GM12864 (cell line): Measurements from ENCODE around the gene PIGR.
A peak's percentile ranks its signal among the peaks of the same experiment; 100 is the strongest.

Experiments used
- DNase-seq: peaks from one replicate; pipeline ENCODE4 v3.0.0-alpha.2; 2011; ENCODE audit warnings: low read depth
- H3K4me3 ChIP-seq: 2 replicates; pipeline ENCODE4 v1.5.1; 2011; ENCODE audit warnings: mild to moderate bottlenecking, low read depth, low read length, control low read depth
- CTCF ChIP-seq: IDR thresholded peaks from 2 replicates; pipeline ENCODE4 v1.5.1; 2011; ENCODE audit warnings: low read depth, mild to moderate bottlenecking, moderate library complexity, low read length, control low read depth, inconsistent platforms; ENCODE audit errors: missing control alignments

Gene PIGR

DNA sequence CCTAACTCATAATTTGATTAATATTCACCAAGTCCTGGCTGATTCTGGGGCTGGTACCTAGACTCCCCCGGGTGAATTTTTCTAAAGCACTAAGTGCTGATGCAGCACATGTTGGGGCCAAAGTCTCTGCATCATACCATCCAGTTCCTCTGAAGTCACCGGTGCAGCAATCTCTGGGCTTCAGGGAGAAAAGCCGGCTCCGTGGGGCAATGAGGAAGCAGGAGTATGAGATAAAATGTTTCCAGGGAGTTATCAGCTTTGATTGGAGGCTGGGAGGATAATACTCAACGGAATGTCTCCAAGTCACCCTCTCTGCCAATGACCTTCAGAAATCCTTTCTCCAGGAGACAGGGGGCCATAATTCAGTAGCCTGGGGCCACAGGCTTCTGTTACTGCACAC lies 22.8 kb upstream of the PIGR start:
- no peak for DNase-seq
- no peak for TF ChIP-seq CTCF
- H3K4me3 ChIP-seq, result no peak overlapping the region

DNA sequence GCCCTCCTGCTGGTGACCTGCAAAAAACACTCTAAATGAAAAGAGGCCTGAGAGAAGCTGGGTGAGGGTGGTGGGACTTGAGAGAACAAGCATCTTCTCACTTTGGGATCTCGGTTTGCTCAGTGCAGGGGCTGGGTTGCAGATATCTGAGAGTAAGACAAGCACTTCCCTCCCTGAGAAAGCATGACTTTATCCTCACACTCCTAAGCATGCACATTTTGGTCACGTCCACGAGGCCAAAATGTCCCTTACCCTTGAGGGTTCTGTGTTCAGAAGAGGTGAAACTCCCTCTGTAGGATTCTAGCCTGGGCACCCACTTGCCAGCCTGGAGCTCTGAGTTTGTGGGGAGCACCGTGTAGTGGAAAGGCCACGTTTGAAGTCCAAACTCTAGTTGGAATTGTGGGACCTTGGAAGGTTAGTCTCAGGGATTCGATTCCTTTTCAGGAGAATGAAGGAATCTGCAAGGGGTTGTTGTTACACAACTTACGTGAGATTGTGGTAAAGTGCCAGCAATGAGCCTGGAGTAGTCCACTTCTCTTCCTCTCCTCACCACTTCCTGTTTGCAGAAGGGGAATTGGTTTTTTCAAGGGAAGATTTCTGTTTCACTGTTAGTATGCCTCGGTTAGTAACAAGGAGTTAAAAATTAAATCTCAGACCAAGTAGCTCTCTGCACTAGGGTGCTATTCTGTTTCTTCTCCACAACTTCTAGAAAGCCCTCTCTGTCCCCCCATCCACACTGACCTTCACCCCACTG lies 21.0 kb upstream of the PIGR start:
- no peak overlapping the region for H3K4me3 ChIP-seq
- TF ChIP-seq CTCF, result no peak
- DNase-seq, result peak; percentile 26

DNA sequence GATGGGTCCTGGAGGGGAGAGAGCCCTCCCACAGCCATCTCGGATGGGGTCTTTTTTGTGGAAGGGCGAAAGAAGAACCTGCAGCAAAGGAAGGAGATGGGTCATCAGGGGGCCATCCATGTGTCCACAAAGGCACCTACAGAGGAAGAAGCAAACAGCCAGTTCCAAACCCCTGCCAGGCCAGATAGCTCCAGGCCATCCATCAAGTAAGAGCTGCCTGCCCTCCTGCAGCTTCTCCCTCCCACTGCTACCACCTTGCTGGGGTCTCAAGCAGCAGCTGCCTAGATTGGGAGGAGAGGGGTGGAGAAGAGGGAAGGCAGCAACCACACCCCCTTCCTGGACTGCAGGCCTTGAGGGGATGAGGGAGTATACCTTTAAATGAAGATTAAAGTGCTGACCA lies 19.5 kb upstream of the PIGR start:
- H3K4me3 ChIP-seq, result no peak overlapping the region
- TF ChIP-seq CTCF, result no peak
- no peak for DNase-seq

GRCh38 chr1:206963740-206964139 lies 17.5 kb upstream of the PIGR start:
- no peak for DNase-seq
- no peak overlapping the region for H3K4me3 ChIP-seq
- TF ChIP-seq CTCF, result no peak

DNA sequence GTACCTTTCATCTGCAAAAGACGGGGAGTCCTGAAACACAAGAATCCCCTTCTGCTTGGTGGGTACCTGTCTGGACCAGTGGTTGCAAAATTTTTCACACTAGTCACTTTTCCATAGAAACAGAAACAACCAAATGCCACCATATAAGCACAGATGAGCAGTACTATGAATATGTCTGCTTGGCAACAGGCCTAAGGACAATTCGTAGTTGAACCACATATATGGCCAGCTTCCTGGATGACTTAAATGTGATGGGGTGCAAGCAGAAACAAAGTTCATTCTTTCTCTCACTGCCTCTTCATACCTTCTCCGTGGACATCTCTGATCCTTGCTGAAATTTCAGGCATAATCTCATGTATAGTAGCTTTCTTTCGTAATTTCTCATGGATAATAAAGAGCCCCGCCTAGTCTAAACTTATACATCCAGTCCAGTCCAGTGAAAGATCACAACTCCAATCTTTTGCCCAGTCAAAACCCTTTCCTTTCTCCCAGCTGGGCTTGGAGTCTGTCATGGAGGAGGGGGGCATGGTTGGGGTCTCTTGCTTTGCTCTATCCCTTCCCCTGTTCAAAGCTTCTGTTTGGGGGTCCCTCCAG lies 16.9 kb upstream of the PIGR start:
- H3K4me3 ChIP-seq, result no peak overlapping the region
- TF ChIP-seq CTCF, result no peak
- DNase-seq, result no peak

DNA sequence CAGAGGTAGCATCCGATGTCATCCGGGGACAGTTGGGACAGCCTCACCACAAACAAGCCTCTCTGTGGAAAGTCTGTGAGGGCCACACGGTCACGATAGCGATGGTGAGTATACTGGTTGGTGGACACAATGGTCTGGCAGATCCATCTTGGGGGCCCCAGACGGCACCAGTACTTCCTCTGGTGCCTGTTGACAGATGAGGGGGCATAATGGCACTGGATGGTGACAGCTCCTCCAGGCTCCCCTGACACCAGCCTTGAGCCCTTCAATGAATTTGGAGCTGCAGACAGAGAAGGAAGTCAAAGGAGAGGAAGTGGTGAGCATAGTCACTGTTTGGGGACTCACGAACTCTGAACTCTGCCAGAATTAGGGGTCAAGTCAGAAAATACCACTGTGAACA lies 16.0 kb upstream of the PIGR start:
- H3K4me3 ChIP-seq, result no peak overlapping the region
- no peak for TF ChIP-seq CTCF
- no peak for DNase-seq

- TF ChIP-seq CTCF, result no peak
- DNase-seq, result no peak
- no peak overlapping the region for H3K4me3 ChIP-seq
Observed at GRCh38 chr1:206961668-206962067, 15.4 kb upstream of the PIGR start.
